Right lobe of liver (tissue), 4 donors: Measurements from ENCODE around the gene DAO.

Experiments used
- CTCF ChIP-seq, 4 donors: fragments of 200-600 bp in 3 of 4; fragments of 450-650 bp in 1 of 4; IDR thresholded peaks; one replicate each; pipeline versions ENCODE4 v1.5.1 to v1.8.0; 2016 to 2022; ENCODE audit warnings: antibody characterized with exemption in 4 of 4, mild to moderate bottlenecking in 2 of 4
- POLR2A ChIP-seq: fragments of 450-650 bp; IDR thresholded peaks from one replicate; pipeline ENCODE4 v1.6.1; 2017; ENCODE audit warnings: antibody characterized with exemption, mild to moderate bottlenecking
- donor health status: DM: no; HTN: no; CAD: no.
- donor health status: DM: no; HTN: no; CAD: no.
- donor health status: DM: no; HTN: yes; CAD: no.

DNA sequence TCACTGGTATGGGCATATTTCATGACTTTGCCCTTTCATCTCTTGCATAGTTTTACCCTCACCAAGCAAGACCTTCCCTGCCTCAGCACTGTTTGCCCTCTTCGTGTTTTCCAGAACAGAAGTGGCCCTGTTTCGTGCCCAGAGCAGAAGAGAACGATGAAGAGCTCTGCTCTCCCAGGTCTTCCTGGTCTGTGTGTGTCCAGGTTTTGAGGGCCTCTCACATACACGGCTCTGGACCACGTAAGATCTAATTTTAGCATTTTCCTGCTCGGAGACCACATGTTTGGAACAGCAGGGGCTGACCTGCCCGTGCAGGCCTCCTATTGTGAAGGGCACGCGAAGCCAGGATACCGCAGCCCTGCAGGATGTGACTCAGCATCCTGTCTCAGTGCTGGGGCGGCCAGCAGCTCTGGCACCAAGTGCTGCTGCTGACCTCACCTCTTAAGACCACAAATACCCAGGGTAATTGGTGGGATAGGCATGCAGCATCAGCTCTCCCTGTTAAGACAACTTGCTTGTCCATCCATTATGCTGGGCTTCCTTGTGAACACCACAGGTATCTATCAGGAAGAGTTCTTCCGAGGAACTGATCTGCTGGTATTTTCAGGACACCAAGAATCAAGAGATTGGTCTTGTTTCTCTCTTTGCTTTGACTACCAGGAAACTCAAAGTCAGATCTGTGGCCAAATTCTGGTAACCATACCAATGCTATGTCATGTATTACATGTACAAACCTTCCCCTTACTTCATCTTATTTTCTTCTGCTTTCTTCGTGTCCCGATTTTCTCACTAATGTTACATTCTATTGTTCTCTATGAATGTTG lies 41.5 kb upstream of the DAO start:
- no peak for TF ChIP-seq CTCF (IDR thresholded peaks at IDR 0.05)
- TF ChIP-seq POLR2A: peak; percentile 45
